PFSK-1 (cell line): Measurements from ENCODE around the gene VPS41.

ENCODE experiments used
- FOXP2 ChIP-seq: optimal IDR thresholded peaks from 2 replicates; pipeline ENCODE3; 2011; ENCODE audit warnings: borderline replicate concordance, control low read depth, inconsistent platforms; ENCODE audit not compliant: insufficient read depth; ENCODE audit errors: extremely low read length, extremely low read depth
- POLR2AphosphoS5 ChIP-seq: IDR thresholded peaks from 2 replicates; pipeline ENCODE4 v1.6.1; 2012; ENCODE audit warnings: low read depth, mild to moderate bottlenecking, control low read depth, low read length, moderate library complexity
- REST ChIP-seq, 2 experiments: IDR thresholded peaks; 2 replicates each; pipeline versions ENCODE4 v1.6.1 to v1.8.0; 2011 to 2012; ENCODE audit warnings: low read depth in 2 of 2, low read length in 2 of 2, control low read depth in 1 of 2, inconsistent platforms in 1 of 2, mild to moderate bottlenecking in 1 of 2, moderate library complexity in 1 of 2; ENCODE audit not compliant: insufficient read depth in 1 of 2
- SIN3A ChIP-seq: IDR thresholded peaks from 2 replicates; pipeline ENCODE4 v1.6.1; 2012; ENCODE audit warnings: mild to moderate bottlenecking, low read length, moderate library complexity, borderline replicate concordance; ENCODE audit not compliant: insufficient read depth
- TAF1 ChIP-seq: IDR thresholded peaks from 2 replicates; pipeline ENCODE4 v1.6.1; 2012; ENCODE audit warnings: low read length, control low read depth, borderline replicate concordance; ENCODE audit not compliant: insufficient read depth

Gene VPS41

GRCh38 chr7:38825721-38826440, 83.1 kb downstream of the VPS41 start:
- TF ChIP-seq SIN3A (no peak), REST (IDR thresholded peaks at IDR 0.05; ENCODE audit: insufficient read depth in 1 of 2, low read depth in 2 of 2, low read length in 2 of 2) (no peak), FOXP2 (no peak), POLR2AphosphoS5 (no peak), TAF1 (no peak)

- TF ChIP-seq POLR2AphosphoS5 (no peak), FOXP2 (no peak), REST (IDR thresholded peaks at IDR 0.05; ENCODE audit: insufficient read depth in 1 of 2, low read depth in 2 of 2, low read length in 2 of 2) (no peak), TAF1 (no peak), SIN3A (no peak)
Measured at GRCh38 chr7:38824948-38825347, 84.0 kb downstream of the VPS41 start.

- TF ChIP-seq TAF1 (no peak), POLR2AphosphoS5 (no peak), SIN3A (no peak), FOXP2 (no peak), REST (IDR thresholded peaks at IDR 0.05; ENCODE audit: insufficient read depth in 1 of 2, low read depth in 2 of 2, low read length in 2 of 2) (no peak)
Measured at GRCh38 chr7:38822549-38822948, 86.4 kb downstream of the VPS41 start.

DNA sequence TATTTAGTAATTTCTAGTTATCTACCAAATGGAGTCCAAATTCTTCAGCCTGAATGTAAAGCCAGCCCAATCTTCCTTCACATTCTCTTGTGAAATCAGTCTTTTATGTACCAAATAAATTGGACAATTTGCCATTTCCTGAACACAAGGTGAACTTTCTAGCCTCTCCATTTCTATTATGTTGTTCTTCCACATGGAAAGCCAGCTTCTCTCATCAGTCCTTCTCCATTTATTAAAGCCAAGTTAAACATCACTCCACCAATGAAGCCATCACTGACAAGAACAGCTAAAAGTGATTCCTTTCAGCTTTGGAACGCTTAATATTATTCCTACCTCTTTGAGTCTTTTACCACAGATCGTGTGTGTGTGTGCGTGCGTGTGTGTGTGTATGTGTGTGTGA, 88.4 kb downstream of the VPS41 start:
- TF ChIP-seq POLR2AphosphoS5 = no peak
- TF ChIP-seq TAF1 = no peak

GRCh38 chr7:38819463-38819862, 89.5 kb downstream of the VPS41 start:
- TF ChIP-seq FOXP2 (no peak), TAF1 (no peak), SIN3A (no peak), REST (IDR thresholded peaks at IDR 0.05; ENCODE audit: insufficient read depth in 1 of 2, low read depth in 2 of 2, low read length in 2 of 2) (no peak), POLR2AphosphoS5 (no peak)
